Esophagus squamous epithelium (tissue), 4 donors: ENCODE data around the gene HACD2.

Experiments used
- CTCF ChIP-seq, 6 experiments: fragments of 450-650 bp in 4 of 6; fragments of 200-600 bp in 2 of 6; sonication (generic) in 2 of 6; IDR thresholded peaks; one replicate each; pipeline ENCODE4 v1.5.1; 2016 to 2019; ENCODE audit warnings: antibody characterized with exemption in 6 of 6, mild to moderate bottlenecking in 4 of 6, moderate library complexity in 4 of 6
- POLR2A ChIP-seq, 4 donors: fragments of 450-650 bp; IDR thresholded peaks; one replicate each; pipeline ENCODE4 v1.6.1; 2017; ENCODE audit warnings: antibody characterized with exemption in 4 of 4, mild to moderate bottlenecking in 4 of 4, moderate library complexity in 3 of 4

- TF ChIP-seq CTCF (IDR thresholded peaks at IDR 0.05) (no peak), POLR2A (IDR thresholded peaks at IDR 0.05) (no peak)
These were observed 24.2 kb upstream of the HACD2 start for GRCh38 chr3:123609063-123609462.
